HL-60 (cell line): ENCODE data around the gene HMGN3.

ENCODE experiments used
- DNase-seq, 2 experiments: peaks; one replicate each; pipeline ENCODE4 v3.0.0-alpha.2; 2010 to 2020; ENCODE audit warnings: low read depth in 1 of 2, low spot score in 1 of 2
- H3K27ac ChIP-seq: fragments of 250-450 bp; sonication (Bioruptor Pico); replicated peaks from 2 replicates; pipeline ENCODE4 v1.5.1; 2020; ENCODE audit warnings: mild to moderate bottlenecking, moderate library complexity
- H3K27me3 ChIP-seq: fragments of 250-450 bp; sonication (Bioruptor Pico); 2 replicates; pipeline ENCODE4 v1.5.1; 2021; ENCODE audit warnings: mild to moderate bottlenecking, moderate library complexity; ENCODE audit not compliant: insufficient read depth, poor library complexity, severe bottlenecking
- H3K4me3 ChIP-seq: replicated peaks from 2 replicates; pipeline ENCODE4 v1.5.1; 2011; ENCODE audit warnings: mild to moderate bottlenecking, control low read depth, low read length; ENCODE audit not compliant: insufficient read depth
- CTCF ChIP-seq: IDR thresholded peaks from one replicate; pipeline ENCODE4 v1.5.1; 2011; ENCODE audit warnings: low read length, control low read depth, inconsistent platforms; ENCODE audit not compliant: insufficient read depth
- GABPA ChIP-seq: IDR thresholded peaks from 2 replicates; pipeline ENCODE4 v1.6.1; 2012; ENCODE audit warnings: low read depth
- POLR2AphosphoS5 ChIP-seq: IDR thresholded peaks from 2 replicates; pipeline ENCODE4 v1.6.1; 2012; ENCODE audit warnings: low read depth
- SPI1 ChIP-seq: IDR thresholded peaks from 2 replicates; pipeline ENCODE4 v1.6.1; 2012; ENCODE audit warnings: low read depth, mild to moderate bottlenecking, borderline replicate concordance
- TF ChIP-seq, protein P1 (sequence below): IDR thresholded peaks from 2 replicates; pipeline ENCODE4 v1.6.1; 2012; ENCODE audit warnings: low read depth; ENCODE audit not compliant: insufficient replicate concordance

The HMGN3 gene

DNA sequence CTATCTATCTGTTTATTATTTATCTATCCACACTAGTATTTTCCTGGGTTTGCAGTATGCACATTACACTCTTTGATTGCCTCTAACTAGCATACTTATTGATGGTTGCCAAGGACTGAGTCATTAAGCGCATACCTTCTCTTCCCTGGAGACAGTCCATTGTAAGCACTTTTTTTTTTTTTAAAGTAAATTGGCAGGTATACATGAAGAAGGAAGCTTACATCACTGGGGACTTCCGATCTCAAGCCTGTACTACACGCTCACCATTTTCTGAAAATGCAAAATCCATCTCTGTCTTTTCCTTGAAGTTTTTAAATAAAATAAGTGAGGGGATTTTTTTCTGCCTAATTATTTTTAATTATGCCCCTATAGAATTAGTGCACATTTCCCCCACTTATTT is 63.5 kb downstream of the HMGN3 start:
- no peak overlapping the region for H3K27ac ChIP-seq
- no peak for DNase-seq
- TF ChIP-seq, protein P1, sequence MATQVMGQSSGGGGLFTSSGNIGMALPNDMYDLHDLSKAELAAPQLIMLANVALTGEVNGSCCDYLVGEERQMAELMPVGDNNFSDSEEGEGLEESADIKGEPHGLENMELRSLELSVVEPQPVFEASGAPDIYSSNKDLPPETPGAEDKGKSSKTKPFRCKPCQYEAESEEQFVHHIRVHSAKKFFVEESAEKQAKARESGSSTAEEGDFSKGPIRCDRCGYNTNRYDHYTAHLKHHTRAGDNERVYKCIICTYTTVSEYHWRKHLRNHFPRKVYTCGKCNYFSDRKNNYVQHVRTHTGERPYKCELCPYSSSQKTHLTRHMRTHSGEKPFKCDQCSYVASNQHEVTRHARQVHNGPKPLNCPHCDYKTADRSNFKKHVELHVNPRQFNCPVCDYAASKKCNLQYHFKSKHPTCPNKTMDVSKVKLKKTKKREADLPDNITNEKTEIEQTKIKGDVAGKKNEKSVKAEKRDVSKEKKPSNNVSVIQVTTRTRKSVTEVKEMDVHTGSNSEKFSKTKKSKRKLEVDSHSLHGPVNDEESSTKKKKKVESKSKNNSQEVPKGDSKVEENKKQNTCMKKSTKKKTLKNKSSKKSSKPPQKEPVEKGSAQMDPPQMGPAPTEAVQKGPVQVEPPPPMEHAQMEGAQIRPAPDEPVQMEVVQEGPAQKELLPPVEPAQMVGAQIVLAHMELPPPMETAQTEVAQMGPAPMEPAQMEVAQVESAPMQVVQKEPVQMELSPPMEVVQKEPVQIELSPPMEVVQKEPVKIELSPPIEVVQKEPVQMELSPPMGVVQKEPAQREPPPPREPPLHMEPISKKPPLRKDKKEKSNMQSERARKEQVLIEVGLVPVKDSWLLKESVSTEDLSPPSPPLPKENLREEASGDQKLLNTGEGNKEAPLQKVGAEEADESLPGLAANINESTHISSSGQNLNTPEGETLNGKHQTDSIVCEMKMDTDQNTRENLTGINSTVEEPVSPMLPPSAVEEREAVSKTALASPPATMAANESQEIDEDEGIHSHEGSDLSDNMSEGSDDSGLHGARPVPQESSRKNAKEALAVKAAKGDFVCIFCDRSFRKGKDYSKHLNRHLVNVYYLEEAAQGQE, result no peak
- TF ChIP-seq SPI1, result no peak
- H3K27me3 ChIP-seq, result no peaks in the 10 kb centered on the region
- H3K4me3 ChIP-seq, result no peak overlapping the region

DNA sequence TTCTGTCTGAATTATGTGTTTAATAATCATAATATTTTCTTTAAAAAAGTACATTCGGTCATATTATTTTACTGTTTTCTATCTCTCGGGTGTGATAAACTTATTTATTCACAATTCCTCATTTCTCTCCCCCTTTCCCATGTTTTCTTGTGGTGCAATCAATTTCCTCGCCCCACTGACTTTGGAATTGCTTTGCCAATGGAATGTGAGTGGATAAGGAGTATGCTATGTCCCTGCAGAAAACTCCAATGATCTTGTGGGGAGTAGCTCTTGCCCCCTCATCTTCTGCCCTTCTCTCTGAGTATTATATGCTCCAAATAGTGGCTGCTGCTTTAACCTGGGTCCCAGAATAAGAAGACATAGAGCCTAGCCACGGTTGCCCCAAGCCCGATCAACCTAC is 64.1 kb downstream of the HMGN3 start:
- Histone ChIP-seq H3K27me3 (no peaks in the 10 kb centered on the region), H3K4me3 (no peak overlapping the region), H3K27ac (no peak overlapping the region)
- no peak for DNase-seq
- TF ChIP-seq SPI1 (no peak), POLR2AphosphoS5 (no peak), GABPA (no peak), CTCF (no peak)
- TF ChIP-seq, protein P1, result no peak

- no peak for DNase-seq
- Histone ChIP-seq H3K4me3 (no peak overlapping the region), H3K27ac (no peak overlapping the region), H3K27me3 (no peaks in the 10 kb centered on the region)
- TF ChIP-seq GABPA (no peak), POLR2AphosphoS5 (no peak), SPI1 (no peak), CTCF (no peak)
- TF ChIP-seq, protein P1, result no peak
These were observed 65.8 kb downstream of the HMGN3 start for GRCh38 chr6:79168695-79168980.

GRCh38 chr6:79167931-79168694 is 66.4 kb downstream of the HMGN3 start:
- no peak overlapping the region for H3K4me3 ChIP-seq
- H3K27ac ChIP-seq, result no peak overlapping the region
- no peak for DNase-seq
- no peak for TF ChIP-seq SPI1
- TF ChIP-seq CTCF, result no peak
- TF ChIP-seq GABPA, result no peak
- TF ChIP-seq, protein P1, result no peak
- no peak for TF ChIP-seq POLR2AphosphoS5
- H3K27me3 ChIP-seq, result no peaks in the 10 kb centered on the region
